ENCODE data around the gene RBP2. TPM values are rescaled to one million over a fixed set of nuclear protein-coding genes. Genes with fewer than 3 reads are reported as not detected.

The RBP2 gene
- total RNA-seq, 1 experiment from 2014 or later: not detected

- Histone ChIP-seq H3K9me2 (ENCODE audit: insufficient read depth) (no peaks in the 10 kb centered on the region), H3K27ac (no peak overlapping the region), H4K20me1 (ENCODE audit: insufficient read depth) (no peaks in the 10 kb centered on the region), H3K27me3 (ENCODE audit: insufficient read depth, low read depth) (no peaks in the 10 kb centered on the region), H3K4me2 (no peak overlapping the region), H3F3A (ENCODE audit: insufficient read depth, low read depth) (no peaks in the 10 kb centered on the region), H2AFZ (no peak overlapping the region), H3K4me1 (replicated peaks; ENCODE audit: insufficient read depth) (no peaks in the 10 kb centered on the region), H3K4me3 (no peak overlapping the region), H3K79me2 (ENCODE audit: low read depth) (no peaks in the 10 kb centered on the region), H3K36me3 (ENCODE audit: low read depth) (no peaks in the 10 kb centered on the region), H3K9me3 (ENCODE audit: insufficient read depth, low read depth) (no peaks in the 10 kb centered on the region)
- TF ChIP-seq CTCF (conservative IDR thresholded peaks at IDR 0.05): no peak
- no peak for TF ChIP-seq EZH2 (IDR thresholded peaks at IDR 0.05; ENCODE audit: low read depth)
- ChIA-PET CTCF (no interaction called here), POLR2A (ENCODE audit: unreplicated experiment) (no interaction called here)
- intact Hi-C loops (cut with micrococcal nuclease; ENCODE audit: unreplicated experiment): no loop called here
- DNase-seq: no peak
- no TSS peak for BruUV-seq (replicated peaks)
Observed at GRCh38 chr3:139454346-139454745, 22.0 kb downstream of the RBP2 start.

- H3K9me3 ChIP-seq (ENCODE audit: insufficient read depth, low read depth): no peaks in the 10 kb centered on the region
- intact Hi-C loops (cut with micrococcal nuclease; ENCODE audit: unreplicated experiment): no loop called here
- H2AFZ ChIP-seq: no peak overlapping the region
- no peaks in the 10 kb centered on the region for H3K9me2 ChIP-seq (ENCODE audit: insufficient read depth)
- no peak overlapping the region for H3K4me2 ChIP-seq
- no TSS peak for BruUV-seq (replicated peaks)
- CTCF ChIA-PET: no interaction called here
- TF ChIP-seq CTCF (conservative IDR thresholded peaks at IDR 0.05) (no peak), EZH2 (IDR thresholded peaks at IDR 0.05; ENCODE audit: low read depth) (no peak)
- no peaks in the 10 kb centered on the region for H3K4me1 ChIP-seq (replicated peaks; ENCODE audit: insufficient read depth)
- H4K20me1 ChIP-seq (ENCODE audit: insufficient read depth): no peaks in the 10 kb centered on the region
- H3K36me3 ChIP-seq (ENCODE audit: low read depth): no peaks in the 10 kb centered on the region
- no peaks in the 10 kb centered on the region for H3F3A ChIP-seq (ENCODE audit: insufficient read depth, low read depth)
- no peak for DNase-seq
- H3K27ac ChIP-seq: no peak overlapping the region
- no peaks in the 10 kb centered on the region for H3K79me2 ChIP-seq (ENCODE audit: low read depth)
- POLR2A ChIA-PET (ENCODE audit: unreplicated experiment): no interaction called here
- H3K27me3 ChIP-seq (ENCODE audit: insufficient read depth, low read depth): no peaks in the 10 kb centered on the region
- H3K4me3 ChIP-seq: no peak overlapping the region
Observed at GRCh38 chr3:139450159-139450558, 26.2 kb downstream of the RBP2 start.

- BruUV-seq (replicated peaks): no TSS peak
- CTCF ChIA-PET: no interaction called here
- intact Hi-C loops (cut with micrococcal nuclease; ENCODE audit: unreplicated experiment): no loop called here
Observed at GRCh38 chr3:139449566-139449965, 26.8 kb downstream of the RBP2 start.

More at GRCh38 chr3:139449566-139449965, 26.8 kb downstream of the RBP2 start:
- no peaks in the 10 kb centered on the region for H3K4me1 ChIP-seq (replicated peaks; ENCODE audit: insufficient read depth)
- no peaks in the 10 kb centered on the region for H3K27me3 ChIP-seq (ENCODE audit: insufficient read depth, low read depth)
- no peaks in the 10 kb centered on the region for H3K36me3 ChIP-seq (ENCODE audit: low read depth)
- H3K9me2 ChIP-seq (ENCODE audit: insufficient read depth): no peaks in the 10 kb centered on the region
- no peak overlapping the region for H3K27ac ChIP-seq
- H3K4me2 ChIP-seq: no peak overlapping the region
- H3K79me2 ChIP-seq (ENCODE audit: low read depth): no peaks in the 10 kb centered on the region
- no peak overlapping the region for H3K4me3 ChIP-seq
- no peaks in the 10 kb centered on the region for H3K9me3 ChIP-seq (ENCODE audit: insufficient read depth, low read depth)
- no peak for TF ChIP-seq EZH2 (IDR thresholded peaks at IDR 0.05; ENCODE audit: low read depth)
- no peak for TF ChIP-seq CTCF (conservative IDR thresholded peaks at IDR 0.05)
- POLR2A ChIA-PET (ENCODE audit: unreplicated experiment): no interaction called here
- H3F3A ChIP-seq (ENCODE audit: insufficient read depth, low read depth): no peaks in the 10 kb centered on the region
- H4K20me1 ChIP-seq (ENCODE audit: insufficient read depth): no peaks in the 10 kb centered on the region
- DNase-seq: no peak
- H2AFZ ChIP-seq: no peak overlapping the region
